ENCODE data around the gene RSBN1.
A peak's percentile ranks its signal among the peaks of the same experiment; 100 is the strongest.

The RSBN1 gene

DNA sequence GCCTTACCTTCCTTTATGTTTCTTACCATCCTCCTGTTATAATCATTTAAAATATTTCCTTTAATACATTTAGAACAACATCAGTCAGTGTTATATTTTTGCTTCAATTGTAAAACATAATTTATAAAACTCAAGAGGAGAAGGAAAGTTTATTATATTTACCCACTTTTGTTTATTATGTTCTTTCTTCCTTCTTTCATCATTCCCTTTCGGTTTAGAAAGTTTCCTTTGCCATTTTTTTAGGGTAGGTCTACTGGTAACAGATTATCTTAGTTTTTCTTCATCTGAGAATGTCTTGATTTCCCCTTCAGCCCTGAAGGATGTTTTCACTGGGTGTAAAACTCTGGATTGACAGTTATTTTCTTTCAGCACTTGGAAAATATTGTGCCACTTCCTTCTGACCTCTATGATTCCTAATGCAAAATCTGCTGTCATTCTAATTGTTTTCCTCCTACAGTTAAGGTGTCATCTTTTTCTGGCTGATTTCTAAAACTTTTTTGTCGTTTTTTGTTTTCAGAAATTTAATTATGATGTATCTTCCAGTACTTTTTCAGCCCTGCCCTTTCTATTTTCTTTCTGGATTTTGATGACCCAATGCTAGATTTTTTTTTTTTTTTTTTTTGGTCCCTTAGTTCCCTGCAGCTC lies 34.2 kb upstream of the RSBN1 start:
- no peak overlapping the region for H3K4me3 ChIP-seq (ENCODE audit: low read length)
- TF ChIP-seq, protein P1, sequence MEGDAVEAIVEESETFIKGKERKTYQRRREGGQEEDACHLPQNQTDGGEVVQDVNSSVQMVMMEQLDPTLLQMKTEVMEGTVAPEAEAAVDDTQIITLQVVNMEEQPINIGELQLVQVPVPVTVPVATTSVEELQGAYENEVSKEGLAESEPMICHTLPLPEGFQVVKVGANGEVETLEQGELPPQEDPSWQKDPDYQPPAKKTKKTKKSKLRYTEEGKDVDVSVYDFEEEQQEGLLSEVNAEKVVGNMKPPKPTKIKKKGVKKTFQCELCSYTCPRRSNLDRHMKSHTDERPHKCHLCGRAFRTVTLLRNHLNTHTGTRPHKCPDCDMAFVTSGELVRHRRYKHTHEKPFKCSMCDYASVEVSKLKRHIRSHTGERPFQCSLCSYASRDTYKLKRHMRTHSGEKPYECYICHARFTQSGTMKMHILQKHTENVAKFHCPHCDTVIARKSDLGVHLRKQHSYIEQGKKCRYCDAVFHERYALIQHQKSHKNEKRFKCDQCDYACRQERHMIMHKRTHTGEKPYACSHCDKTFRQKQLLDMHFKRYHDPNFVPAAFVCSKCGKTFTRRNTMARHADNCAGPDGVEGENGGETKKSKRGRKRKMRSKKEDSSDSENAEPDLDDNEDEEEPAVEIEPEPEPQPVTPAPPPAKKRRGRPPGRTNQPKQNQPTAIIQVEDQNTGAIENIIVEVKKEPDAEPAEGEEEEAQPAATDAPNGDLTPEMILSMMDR (IDR thresholded peaks at IDR 0.05; ENCODE audit: insufficient read depth, low read depth, low read length, missing control alignments) = no peak
- no peak for DNase-seq (ENCODE audit: low read depth)

DNA sequence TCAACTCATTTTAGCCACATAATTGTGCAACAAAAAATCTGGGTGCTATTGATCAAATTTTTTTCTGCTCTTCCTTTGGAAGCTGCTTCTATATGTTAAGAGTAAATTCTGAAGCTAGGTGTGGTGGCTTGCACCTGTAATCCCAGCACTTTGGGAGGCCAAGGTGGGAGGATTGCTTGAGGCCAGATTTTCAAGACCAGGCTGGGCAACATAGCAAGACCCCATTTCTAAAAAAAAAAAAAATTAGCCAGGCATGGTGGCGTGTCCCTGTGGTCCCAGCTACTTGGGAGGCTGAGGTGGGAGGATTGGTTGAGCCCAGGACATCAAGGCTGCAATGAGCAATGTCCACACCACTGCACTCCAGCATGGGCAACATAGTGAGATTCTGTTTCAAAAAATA lies 24.3 kb upstream of the RSBN1 start:
- no peak overlapping the region for H3K4me3 ChIP-seq (ENCODE audit: low read length)

DNA sequence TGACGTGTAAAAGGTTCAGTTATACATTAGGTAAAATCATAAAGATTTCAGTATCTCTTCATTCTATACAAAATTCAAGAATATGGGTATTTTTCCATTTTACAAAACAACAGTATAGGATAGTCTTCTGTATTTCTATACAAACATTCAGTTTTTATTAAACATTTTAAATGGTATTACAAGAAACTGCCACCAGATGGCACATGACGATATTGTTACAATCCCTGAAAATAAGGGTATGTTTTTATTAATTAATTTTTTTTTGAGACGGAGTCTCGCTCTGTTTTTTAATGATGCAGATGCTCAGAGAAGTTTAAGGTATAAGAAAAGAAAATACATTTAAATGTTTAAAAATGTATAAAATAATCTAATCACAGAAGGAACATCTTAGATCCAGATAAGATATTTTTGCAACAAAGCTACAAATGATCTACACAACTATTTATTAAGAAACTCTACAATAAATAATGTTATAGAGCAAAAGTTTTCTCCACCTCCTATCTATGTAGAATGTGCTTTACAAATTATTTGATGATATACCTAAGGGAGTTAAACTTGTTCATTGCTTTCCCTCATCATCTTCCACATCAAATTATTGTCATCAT lies 23.5 kb upstream of the RSBN1 start:
- TF ChIP-seq, protein P1 (IDR thresholded peaks at IDR 0.05; ENCODE audit: insufficient read depth, low read depth, low read length, missing control alignments) = peak; percentile 39
- H3K4me3 ChIP-seq (ENCODE audit: low read length) = no peak overlapping the region
- peak; percentile 61 for DNase-seq (ENCODE audit: low read depth)

More for the DNA sequence above, 24.3 kb upstream of the RSBN1 start:
- TF ChIP-seq, protein P1 (IDR thresholded peaks at IDR 0.05; ENCODE audit: insufficient read depth, low read depth, low read length, missing control alignments) = no peak
- DNase-seq (ENCODE audit: low read depth) = no peak

DNA sequence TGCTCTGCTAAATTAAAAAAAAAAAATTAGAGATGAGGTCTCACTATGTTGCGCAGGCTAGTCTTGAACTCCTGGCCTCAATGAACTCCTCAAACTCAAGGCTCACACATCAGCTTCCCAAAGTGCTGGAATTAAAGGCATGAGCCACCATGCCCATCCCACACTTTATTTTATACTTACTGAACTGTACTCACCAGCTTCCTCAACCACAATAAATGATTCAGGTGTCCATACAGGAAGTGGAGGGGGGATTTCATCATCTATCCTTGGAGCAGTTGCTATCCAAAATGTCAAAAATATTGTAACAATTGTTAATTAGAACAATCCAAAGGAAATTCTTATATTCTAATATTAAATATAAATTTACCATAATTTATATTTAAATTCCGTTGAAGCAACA lies 22.4 kb upstream of the RSBN1 start:
- TF ChIP-seq, protein P1 (IDR thresholded peaks at IDR 0.05; ENCODE audit: insufficient read depth, low read depth, low read length, missing control alignments) = no peak
- peak; percentile 55 for DNase-seq (ENCODE audit: low read depth)
- no peak overlapping the region for H3K4me3 ChIP-seq (ENCODE audit: low read length)

DNA sequence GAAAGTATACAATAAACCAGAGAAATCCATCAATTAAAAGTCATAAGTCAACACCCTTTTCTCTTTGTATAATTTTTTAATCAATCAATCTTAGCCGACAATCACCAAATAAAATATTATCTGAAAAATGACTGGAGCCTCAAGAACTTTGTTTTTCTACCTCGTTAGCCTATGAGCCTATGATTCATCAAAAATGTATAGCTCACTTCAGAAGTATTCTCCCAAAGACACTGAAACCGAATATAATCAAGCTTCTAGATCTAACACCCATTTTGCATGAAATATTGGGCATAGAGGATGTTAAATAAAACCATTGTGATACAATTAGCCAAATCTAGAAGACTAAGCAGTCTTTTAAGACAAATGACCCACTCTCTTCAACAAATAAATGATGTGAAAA lies 17.8 kb upstream of the RSBN1 start:
- DNase-seq (ENCODE audit: low read depth) = peak; percentile 23

DNA sequence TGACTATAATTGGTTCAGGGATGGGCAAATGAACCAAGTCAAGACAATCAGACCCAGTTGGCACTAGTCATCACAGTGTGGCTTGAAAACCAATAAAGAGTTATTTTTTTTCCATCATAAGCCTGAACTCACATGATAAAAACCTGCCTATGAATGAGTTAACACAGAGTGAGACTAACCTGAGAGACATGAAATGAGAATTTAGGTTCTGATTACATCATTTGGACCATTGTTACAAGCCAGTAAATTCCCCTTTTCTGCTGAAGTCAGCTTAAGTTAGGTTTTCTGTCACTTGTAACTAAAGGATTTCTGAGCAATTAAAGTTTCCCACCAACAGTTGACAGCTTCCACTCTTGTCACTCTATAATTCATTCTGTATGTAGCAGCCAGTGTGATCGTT lies 9.6 kb upstream of the RSBN1 start:
- no peak overlapping the region for H3K4me3 ChIP-seq (ENCODE audit: low read length)
- TF ChIP-seq, protein P1 (IDR thresholded peaks at IDR 0.05; ENCODE audit: insufficient read depth, low read depth, low read length, missing control alignments) = no peak
- DNase-seq (ENCODE audit: low read depth) = no peak

More for the DNA sequence above, 17.8 kb upstream of the RSBN1 start:
- TF ChIP-seq, protein P1 (IDR thresholded peaks at IDR 0.05; ENCODE audit: insufficient read depth, low read depth, low read length, missing control alignments) = no peak
- H3K4me3 ChIP-seq (ENCODE audit: low read length) = no peak overlapping the region

DNA sequence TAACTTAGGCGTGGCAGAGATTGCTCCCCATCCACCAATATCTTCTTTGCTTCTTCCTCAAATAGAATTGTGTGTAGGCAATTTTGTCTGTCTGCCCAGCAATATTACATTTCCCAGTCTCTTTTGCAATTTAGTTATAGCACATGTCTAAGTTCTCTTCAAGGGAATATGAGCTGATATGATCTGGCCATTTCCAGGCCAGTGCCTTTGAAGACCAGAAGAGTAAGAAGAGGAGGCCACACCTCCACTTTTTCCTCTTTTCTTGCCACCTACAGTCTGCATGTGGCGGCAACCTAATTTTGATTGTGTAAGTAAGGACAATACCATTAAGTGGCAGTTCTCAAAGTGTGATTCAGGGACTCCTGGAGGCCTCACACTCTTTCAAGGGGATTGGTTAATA lies 6.3 kb upstream of the RSBN1 start:
- TF ChIP-seq, protein P1 (IDR thresholded peaks at IDR 0.05; ENCODE audit: insufficient read depth, low read depth, low read length, missing control alignments) = no peak
- H3K4me3 ChIP-seq (ENCODE audit: low read length) = no peak overlapping the region
- DNase-seq (ENCODE audit: low read depth) = no peak

Data from epithelial cell of esophagus (primary cell).